Activated T-helper 1 cell treated with anti-CD3 and anti-CD28 coated beads, Interleukin-2, amount 50 U/mL, for 16 hours (primary cell): ENCODE measurements around the gene EPHA1.

ENCODE experiments used
- DNase-seq, 2 donors: peaks; one replicate each; pipeline ENCODE4 v3.0.0-alpha.2; 2020; ENCODE audit warnings: low read depth in 1 of 2, low spot score in 1 of 2

The EPHA1 gene

GRCh38 chr7:143352531-143353002, 56.1 kb downstream of the EPHA1 start:
- no peak for DNase-seq

- DNase-seq, result no peak
These were observed 57.1 kb downstream of the EPHA1 start for GRCh38 chr7:143351574-143351973.

GRCh38 chr7:143351060-143351459, 57.6 kb downstream of the EPHA1 start:
- no peak for DNase-seq

GRCh38 chr7:143347950-143348349, 60.7 kb downstream of the EPHA1 start:
- no peak for DNase-seq

- DNase-seq, result no peak
These were observed 62.6 kb downstream of the EPHA1 start for GRCh38 chr7:143346018-143346417.

GRCh38 chr7:143345428-143345900, 63.2 kb downstream of the EPHA1 start:
- DNase-seq, result peak; percentile 38 to 49

- no peak for DNase-seq
These were observed 65.1 kb downstream of the EPHA1 start for GRCh38 chr7:143343596-143343995.

- DNase-seq, result no peak
These were observed 66.8 kb downstream of the EPHA1 start for GRCh38 chr7:143341842-143342241.
